Thoracic aorta (tissue), 2 donors: ENCODE results near the gene ARF3. TPM values are rescaled to one million over a fixed set of nuclear protein-coding genes. Genes with fewer than 3 reads are reported as not detected.
A peak's percentile ranks its signal among the peaks of the same experiment; 100 is the strongest.

Experiments
- ATAC-seq: fragments of 150-250 bp; one replicate; pipeline ENCODE4 v1.8.0; 2017; ENCODE audit warnings: low read depth; ENCODE audit not compliant: insufficient number of reproducible peaks, low FRiP score
- DNase-seq: peaks from one replicate; pipeline ENCODE4 v3.0.0-alpha.2; 2020; ENCODE audit warnings: low spot score
- H3K27ac ChIP-seq, 2 donors: fragments of 200-600 bp; sonication (generic); 1 replicate in 1 of 2; 2 replicates in 1 of 2; pipeline ENCODE4 v1.5.1; 2016; ENCODE audit warnings: mild to moderate bottlenecking in 2 of 2, moderate library complexity in 2 of 2
- H3K27me3 ChIP-seq: fragments of 200-600 bp; sonication (generic); replicated peaks from 2 replicates; pipeline ENCODE4 v1.6.0; 2016; ENCODE audit warnings: mild to moderate bottlenecking; ENCODE audit not compliant: insufficient read depth
- H3K36me3 ChIP-seq: fragments of 200-600 bp; sonication (generic); one replicate; pipeline ENCODE4 v1.5.1; 2016
- H3K4me1 ChIP-seq, 2 donors: fragments of 200-600 bp; sonication (generic); 1 replicate in 1 of 2; 2 replicates in 1 of 2; pipeline versions ENCODE4 v1.5.1 to v1.6.0; 2016; ENCODE audit warnings: low read depth in 2 of 2, mild to moderate bottlenecking in 1 of 2; ENCODE audit not compliant: control insufficient read depth in 1 of 2
- H3K4me3 ChIP-seq: fragments of 200-600 bp; sonication (generic); 2 replicates; pipeline ENCODE4 v1.5.1; 2016; ENCODE audit warnings: mild to moderate bottlenecking
- H3K9me3 ChIP-seq: fragments of 200-600 bp; sonication (generic); 2 replicates; pipeline ENCODE4 v1.5.1; 2016
- CTCF ChIP-seq: fragments of 200-600 bp; sonication (generic); IDR thresholded peaks from one replicate; pipeline ENCODE4 v1.5.1; 2019; ENCODE audit warnings: antibody characterized with exemption
- total RNA-seq, 2 donors: library from RNA; depleted of rRNA; stranded (reverse); fragments of >200 nt; gene quantifications; one replicate each; pipeline versions ENCODE4 v1.1.0 to v1.2.3, GENCODE V29; 2016

The ARF3 gene
- total RNA-seq, 2 donors from 2014 or later: 63.4 to 65.8 TPM

GRCh38 chr12:48927261-48927660, 30.0 kb downstream of the ARF3 start:
- no peak overlapping the region for H3K27ac ChIP-seq
- peaks cover 0 to 5% of the 10 kb centered on the region in 2 donors for H3K4me1 ChIP-seq
- no peaks in the 10 kb centered on the region for H3K27me3 ChIP-seq
- no peaks in the 10 kb centered on the region for H3K9me3 ChIP-seq
- ATAC-seq: no peak
- TF ChIP-seq CTCF: no peak
- no peak for DNase-seq
- H3K4me3 ChIP-seq: no peak overlapping the region
- peaks cover 15% of the 10 kb centered on the region for H3K36me3 ChIP-seq

DNA sequence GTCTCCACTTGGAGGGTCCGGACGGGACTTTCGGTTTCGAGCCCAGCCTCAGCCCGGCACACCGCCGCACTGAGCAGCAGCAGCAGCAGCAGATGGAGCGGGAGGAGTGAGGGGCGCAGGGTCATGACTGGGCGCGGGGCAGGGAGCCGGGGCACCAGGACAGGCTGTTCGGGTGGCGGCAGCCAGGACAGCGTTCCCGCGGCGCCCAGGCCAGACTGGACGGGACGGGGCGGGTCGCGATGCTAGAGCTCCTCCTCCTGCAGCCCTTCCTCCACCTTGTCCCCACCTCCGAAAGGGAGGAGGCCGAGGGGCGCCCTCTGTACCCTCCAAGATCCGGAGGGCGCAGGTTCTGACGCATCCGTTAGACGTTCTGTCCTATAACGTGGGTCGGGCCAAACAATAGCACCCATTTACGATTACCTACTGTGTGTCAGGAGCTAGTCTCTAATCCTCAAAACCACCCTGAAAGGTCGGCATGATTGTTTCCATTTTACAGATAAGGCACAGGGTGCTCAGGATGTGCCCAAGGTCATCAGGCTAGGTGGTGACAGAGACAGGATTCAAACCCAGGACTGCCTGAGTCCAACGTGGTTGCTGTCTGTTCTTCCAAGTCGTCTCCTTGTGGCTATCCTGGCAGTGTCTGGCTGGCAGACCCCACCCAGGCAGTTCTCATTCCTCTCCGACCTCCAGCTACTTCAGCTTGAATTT, 31.8 kb downstream of the ARF3 start, which contains the start of gene FKBP11:
Gene FKBP11 (minus strand): TSS at position 189 of the 708 bp plus-strand sequence. CDS start 64 bp downstream, at position 125.
- H3K4me3 ChIP-seq: peak within 1 kb of the TSS; percentile 100
- DNase-seq (no peak), ATAC-seq (peak; percentile 30)
- H3K4me1 ChIP-seq: peaks cover 0 to 5% of the 10 kb centered on the region in 2 donors
- no peaks in the 10 kb centered on the region for H3K9me3 ChIP-seq
- TF ChIP-seq CTCF: no peak
- peaks cover 6% of the 10 kb centered on the region for H3K36me3 ChIP-seq
- H3K27ac ChIP-seq: peak within 1 kb of the TSS in 1 of 2 donors; percentile 44
- no peaks in the 10 kb centered on the region for H3K27me3 ChIP-seq

DNA sequence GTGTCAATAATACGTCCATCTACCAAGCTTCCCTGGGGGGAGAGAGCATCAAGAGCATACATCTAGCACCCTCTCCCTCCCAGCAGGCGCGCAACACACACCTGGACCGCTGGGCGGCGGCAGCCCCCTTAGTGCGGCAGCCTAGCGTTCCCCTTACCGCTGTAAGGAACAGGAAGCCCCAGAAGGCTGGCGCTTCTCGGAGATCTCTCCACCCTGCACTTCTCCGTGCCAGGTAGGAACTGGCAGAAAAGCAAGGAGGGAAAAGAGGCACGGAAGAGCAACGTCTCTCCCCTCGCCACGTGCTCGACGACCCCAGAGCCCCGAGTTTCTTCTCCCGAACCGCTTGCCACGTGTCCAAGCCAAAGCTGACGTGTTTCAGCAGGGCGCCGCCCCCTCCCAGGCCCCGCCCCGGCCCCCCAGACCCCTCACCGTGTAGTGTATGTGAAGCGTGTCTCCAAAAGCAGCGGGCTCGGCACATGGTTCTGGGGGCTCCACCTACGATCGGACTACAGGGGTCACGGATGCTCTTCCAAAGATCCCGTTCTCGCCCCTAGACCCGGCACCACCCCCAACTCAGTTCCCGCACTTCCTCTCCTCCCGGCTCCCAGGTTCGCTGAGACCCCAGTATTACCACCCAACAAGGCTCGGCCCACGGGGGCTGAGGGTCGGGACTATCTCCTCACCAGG, 32.5 kb downstream of the ARF3 start:
- DNase-seq: no peak
- peak; percentile 16 for ATAC-seq
- peaks cover 6% of the 10 kb centered on the region for H3K36me3 ChIP-seq
- H3K4me1 ChIP-seq: peaks cover 0 to 5% of the 10 kb centered on the region in 2 donors
- TF ChIP-seq CTCF: peak; percentile 44
- H3K9me3 ChIP-seq: no peaks in the 10 kb centered on the region
- H3K4me3 ChIP-seq: peak overlapping the region; percentile 100
- no peaks in the 10 kb centered on the region for H3K27me3 ChIP-seq
- peak overlapping the region in 1 of 2 donors; percentile 44 for H3K27ac ChIP-seq

GRCh38 chr12:48923117-48923516, 34.2 kb downstream of the ARF3 start:
- Histone ChIP-seq H3K4me1 (peaks cover 0 to 5% of the 10 kb centered on the region in 2 donors), H3K36me3 (no peaks in the 10 kb centered on the region), H3K27me3 (no peaks in the 10 kb centered on the region), H3K9me3 (no peaks in the 10 kb centered on the region), H3K27ac (no peak overlapping the region), H3K4me3 (no peak overlapping the region)
- DNase-seq (no peak), ATAC-seq (no peak)
- no peak for TF ChIP-seq CTCF

GRCh38 chr12:48917857-48918537, 39.3 kb downstream of the ARF3 start:
- Histone ChIP-seq H3K36me3 (no peaks in the 10 kb centered on the region), H3K9me3 (no peaks in the 10 kb centered on the region), H3K4me3 (no peak overlapping the region), H3K27ac (no peak overlapping the region), H3K4me1 (no peaks in the 10 kb centered on the region), H3K27me3 (no peaks in the 10 kb centered on the region)
- TF ChIP-seq CTCF: no peak
- DNase-seq: no peak
- ATAC-seq: no peak
